B cell (primary cell): ENCODE data around the gene CLEC4G. TPM values are rescaled to one million over a fixed set of nuclear protein-coding genes. Genes with fewer than 3 reads are reported as not detected.

ENCODE experiments used
- ATAC-seq: fragments of 200-7000 bp; cut with Tn5 transposase; one replicate; pipeline ENCODE4 v1.10.0; 2021; ENCODE audit warnings: low read depth, mild to moderate bottlenecking, moderate number of reproducible peaks, moderate library complexity
- CTCF ChIA-PET: fragments of 350-600 bp; sonication (Branson Sonifier 250); formaldehyde crosslinking; loops from one replicate; lab custom pipeline; 2021; ENCODE audit warnings: antibody characterized with exemption, inconsistent platforms; lab: Charles Lee
- POLR2A ChIA-PET: fragments of 350-600 bp; sonication (Branson Sonifier 250); formaldehyde crosslinking; loops from one replicate; lab custom pipeline; 2021; ENCODE audit warnings: antibody characterized with exemption; lab: Charles Lee
- DNase-seq: peaks from one replicate; pipeline ENCODE4 v3.0.0; 2013
- H2AFZ ChIP-seq: 2 replicates; pipeline ENCODE4 v1.6.1; 2012; ENCODE audit warnings: mild to moderate bottlenecking, low read depth, low read length; ENCODE audit not compliant: insufficient read depth, poor library complexity, severe bottlenecking
- H3K27ac ChIP-seq, 2 donors: 1 replicate in 1 of 2; 2 replicates in 1 of 2; pipeline ENCODE4 v1.5.1; 2012 to 2013; ENCODE audit warnings: low read length in 2 of 2, mild to moderate bottlenecking in 2 of 2, moderate library complexity in 1 of 2
- H3K27me3 ChIP-seq, 4 experiments: fragments of 200-600 bp in 1 of 4; sonication (generic) in 1 of 4; replicated peaks in 1 of 4; 1 replicate in 2 of 4; 2 replicates in 2 of 4; pipeline versions ENCODE4 v1.6.1 to v1.7.0; 2013 to 2016; ENCODE audit warnings: low read length in 3 of 4, mild to moderate bottlenecking in 2 of 4, mixed read lengths in 1 of 4, moderate library complexity in 1 of 4; ENCODE audit not compliant: insufficient read depth in 4 of 4, control insufficient read depth in 3 of 4; ENCODE audit errors: control extremely low read depth in 1 of 4
- H3K36me3 ChIP-seq, 2 experiments: replicated peaks in 1 of 2; 1 replicate in 1 of 2; 2 replicates in 1 of 2; pipeline versions ENCODE4 v1.6.1 to v1.7.1; 2013; ENCODE audit warnings: low read length in 1 of 2; ENCODE audit not compliant: insufficient read depth in 2 of 2, control insufficient read depth in 1 of 2; ENCODE audit errors: control extremely low read depth in 1 of 2, extremely low read depth in 1 of 2
- H3K4me1 ChIP-seq, 2 donors: fragments of 200-600 bp in 1 of 2; sonication (generic) in 1 of 2; 1 replicate in 1 of 2; 2 replicates in 1 of 2; pipeline versions ENCODE4 v1.5.1 to v1.6.1; 2013 to 2017; ENCODE audit warnings: low read length in 2 of 2; ENCODE audit not compliant: control insufficient read depth in 2 of 2, insufficient read depth in 2 of 2
- H3K4me2 ChIP-seq: replicated peaks from 2 replicates; pipeline ENCODE3; 2012; ENCODE audit warnings: mild to moderate bottlenecking, low read depth, low read length; ENCODE audit not compliant: poor library complexity, severe bottlenecking
- H3K4me3 ChIP-seq, 5 experiments: fragments of 200-600 bp in 1 of 5; sonication (generic) in 1 of 5; 1 replicate in 3 of 5; 2 replicates in 2 of 5; pipeline versions ENCODE4 v1.5.1 to v1.7.0; 2011 to 2016; ENCODE audit warnings: low read length in 4 of 5, mild to moderate bottlenecking in 4 of 5, low read depth in 2 of 5, control low read depth in 1 of 5, moderate library complexity in 1 of 5; ENCODE audit not compliant: insufficient read depth in 1 of 5; ENCODE audit errors: control extremely low read depth in 1 of 5, extremely low read depth in 1 of 5
- H3K79me2 ChIP-seq: fragments of 200-600 bp; sonication (generic); one replicate; pipeline ENCODE4 v1.6.0; 2016; ENCODE audit warnings: low read length; ENCODE audit not compliant: control insufficient read depth, insufficient read depth
- H3K9ac ChIP-seq: fragments of 200-600 bp; sonication (generic); 2 replicates; pipeline ENCODE4 v1.6.1; 2017; ENCODE audit warnings: mild to moderate bottlenecking, low read length, moderate library complexity
- H3K9me3 ChIP-seq, 3 donors: one replicate each; pipeline versions ENCODE4 v1.6.1 to v1.7.1; 2013; ENCODE audit warnings: low read length in 2 of 3; ENCODE audit not compliant: control insufficient read depth in 2 of 3, insufficient read depth in 1 of 3; ENCODE audit errors: control extremely low read depth in 1 of 3
- H4K20me1 ChIP-seq: 2 replicates; pipeline ENCODE4 v1.6.0; 2012; ENCODE audit warnings: mild to moderate bottlenecking, low read length; ENCODE audit not compliant: insufficient read depth, control insufficient read depth, poor library complexity, severe bottlenecking
- H3K27ac Mint-ChIP-seq: one replicate; pipeline ENCODE4 v1.8.0; 2021; ENCODE audit warnings: mixed read lengths
- H3K27me3 Mint-ChIP-seq: one replicate; pipeline ENCODE4 v1.8.0; 2021; ENCODE audit warnings: mixed read lengths
- H3K4me1 Mint-ChIP-seq: one replicate; pipeline ENCODE4 v1.8.0; 2021; ENCODE audit warnings: mixed read lengths
- H3K4me3 Mint-ChIP-seq: one replicate; pipeline ENCODE4 v1.8.0; 2021; ENCODE audit warnings: mixed read lengths
- H3K9me3 Mint-ChIP-seq: one replicate; pipeline ENCODE4 v1.8.0; 2022; ENCODE audit warnings: mixed read lengths; ENCODE audit not compliant: insufficient read depth
- EZH2 ChIP-seq: IDR thresholded peaks from 2 replicates; pipeline ENCODE4 v1.6.1; 2012; ENCODE audit warnings: borderline replicate concordance, low read depth, mild to moderate bottlenecking, moderate library complexity, low read length; ENCODE audit not compliant: insufficient read depth, poor library complexity, severe bottlenecking
- WGBS: methylation state at CpG from one replicate; pipeline ENCODE4 v1.1.5; 2013; ENCODE audit warnings: missing lambda C conversion rate; ENCODE audit not compliant: insufficient coverage; 5-methylcytosine and 5-hydroxymethylcytosine counted together
- intact Hi-C: fragments of 100-400 bp; cut with micrococcal nuclease; formaldehyde crosslinking; loops from one replicate; pipeline ENCODE4 v1.10.0; 2022
- polyA plus RNA-seq: library from polyadenylated mRNA; depleted of rRNA; stranded (reverse); fragments of >200 nt; gene quantifications from 2 replicates; pipeline ENCODE4 v1.2.3, GENCODE V29; 2012
- total RNA-seq, 2 donors: library from RNA; stranded (reverse); fragments of 120-200 nt in 1 of 2; gene quantifications; 1 replicate in 1 of 2; 2 replicates in 1 of 2; pipeline versions ENCODE4 v1.2.3 to v1.2.4, GENCODE V29; 2013 to 2022
- TF ChIP-seq, protein P1 (sequence below): fragments of 200-600 bp; IDR thresholded peaks from one replicate; pipeline ENCODE4 v1.8.0; 2022; ENCODE audit warnings: antibody characterized with exemption, mild to moderate bottlenecking

CLEC4G gene
- total and polyA plus RNA-seq, 2 donors (not counting 1 experiment from before 2014, with no cell fraction given), result 1.3 TPM; not detected in 1

DNA sequence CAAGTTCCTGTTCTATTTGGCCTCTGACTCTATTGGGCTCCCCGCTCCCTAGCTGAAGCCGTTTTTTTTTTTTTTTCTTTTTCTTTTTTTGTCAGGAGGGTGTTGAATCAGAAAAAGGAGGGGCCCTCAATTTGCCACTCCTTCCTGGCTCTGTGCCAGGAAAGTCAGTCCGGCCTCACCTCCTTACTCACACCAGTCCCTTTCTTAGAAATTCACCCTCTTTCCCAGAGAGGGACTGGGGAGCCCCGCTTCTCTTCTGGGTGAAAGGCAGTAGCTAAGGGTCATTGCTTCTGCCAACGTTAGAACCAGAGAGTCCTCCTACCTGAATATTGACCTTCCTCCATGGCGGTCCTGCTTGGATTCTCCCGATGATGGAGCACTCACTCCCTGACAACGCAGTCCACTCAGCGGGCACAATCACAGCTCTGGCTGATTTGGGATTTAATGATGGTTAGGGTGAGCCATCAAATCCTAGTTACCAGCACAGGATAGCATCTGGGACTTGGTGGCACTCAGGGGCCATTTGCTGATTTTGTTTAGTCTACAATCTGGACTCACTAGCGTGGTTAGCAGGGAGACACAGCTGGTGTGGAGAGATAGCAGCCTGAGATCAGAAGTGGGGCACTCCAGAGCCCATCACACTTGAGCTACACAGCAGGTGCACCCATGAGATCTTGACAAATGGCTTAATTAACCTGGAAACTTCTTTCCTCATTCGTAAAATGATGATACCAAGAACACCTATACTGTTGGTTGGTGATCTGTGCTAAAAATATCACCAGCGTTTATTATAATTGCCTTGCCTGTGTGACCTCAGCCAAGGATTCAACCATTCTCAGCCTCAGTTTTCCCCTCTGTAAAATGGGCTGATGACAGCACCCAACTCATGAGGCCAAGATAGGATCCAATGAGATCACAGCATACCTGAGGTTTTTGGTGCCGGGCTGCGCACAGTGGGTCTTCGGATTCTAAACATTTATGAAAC, 32.2 kb downstream of the CLEC4G start:
- peaks cover 5% of the 10 kb centered on the region for H4K20me1 ChIP-seq
- H3K27me3 ChIP-seq, result no peaks in the 10 kb centered on the region
- peaks cover 88 to 97% of the 10 kb centered on the region in 2 donors for H3K4me1 ChIP-seq
- peak overlapping the region; percentile 93 for H3K27ac Mint-ChIP-seq
- peak overlapping the region; percentile 68 for H3K4me2 ChIP-seq
- DNase-seq (peak; percentile 62), ATAC-seq (peak; percentile 4)
- H3K36me3 ChIP-seq, result peaks cover 0 to 40% of the 10 kb centered on the region in 2 experiments
- H3K4me3 ChIP-seq, result peak overlapping the region in 4 of 5 experiments; percentile 31 to 77 (median 56)
- H3K9me3 ChIP-seq, result peaks cover 0 to 6% (median 0%) of the 10 kb centered on the region in 3 donors
- peak overlapping the region; percentile 51 to 60 for H3K27ac ChIP-seq
- peak overlapping the region; percentile 40 for H3K9ac ChIP-seq
- no peaks in the 10 kb centered on the region for H3K9me3 Mint-ChIP-seq
- CTCF ChIA-PET, result interaction anchor here (0.7 to 8.3 kb wide), 7 partner anchors 14 to 1431 kb away, joined by 3 to 58 read pairs (median 3); partner anchors contain the start of gene TRAPPC5
- H2AFZ ChIP-seq, result no peak overlapping the region
- H3K4me3 Mint-ChIP-seq, result peak overlapping the region; percentile 80
- POLR2A ChIA-PET, result interaction anchor here (0.6 to 2.1 kb wide), 4 partner anchors 15 to 631 kb away, joined by 3 to 6 read pairs (median 4); no protein-coding TSS in a partner anchor
- H3K27me3 Mint-ChIP-seq, result no peaks in the 10 kb centered on the region
- WGBS, result no CpG with 5 or more reads among the region's 15 CpGs
- no peak for TF ChIP-seq EZH2
- TF ChIP-seq, protein P1, sequence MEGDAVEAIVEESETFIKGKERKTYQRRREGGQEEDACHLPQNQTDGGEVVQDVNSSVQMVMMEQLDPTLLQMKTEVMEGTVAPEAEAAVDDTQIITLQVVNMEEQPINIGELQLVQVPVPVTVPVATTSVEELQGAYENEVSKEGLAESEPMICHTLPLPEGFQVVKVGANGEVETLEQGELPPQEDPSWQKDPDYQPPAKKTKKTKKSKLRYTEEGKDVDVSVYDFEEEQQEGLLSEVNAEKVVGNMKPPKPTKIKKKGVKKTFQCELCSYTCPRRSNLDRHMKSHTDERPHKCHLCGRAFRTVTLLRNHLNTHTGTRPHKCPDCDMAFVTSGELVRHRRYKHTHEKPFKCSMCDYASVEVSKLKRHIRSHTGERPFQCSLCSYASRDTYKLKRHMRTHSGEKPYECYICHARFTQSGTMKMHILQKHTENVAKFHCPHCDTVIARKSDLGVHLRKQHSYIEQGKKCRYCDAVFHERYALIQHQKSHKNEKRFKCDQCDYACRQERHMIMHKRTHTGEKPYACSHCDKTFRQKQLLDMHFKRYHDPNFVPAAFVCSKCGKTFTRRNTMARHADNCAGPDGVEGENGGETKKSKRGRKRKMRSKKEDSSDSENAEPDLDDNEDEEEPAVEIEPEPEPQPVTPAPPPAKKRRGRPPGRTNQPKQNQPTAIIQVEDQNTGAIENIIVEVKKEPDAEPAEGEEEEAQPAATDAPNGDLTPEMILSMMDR, result no peak
- peaks cover 79% of the 10 kb centered on the region for H3K4me1 Mint-ChIP-seq
- intact Hi-C loops, result loop anchor here (5.0 to 10.0 kb wide), 2 partner anchors 98 to 355 kb away; partner anchors contain the start of gene ARHGEF18
- H3K79me2 ChIP-seq, result peaks cover 96% of the 10 kb centered on the region
